H1 (cell line): Measurements from ENCODE around the gene MXD4. TPM values are rescaled to one million over a fixed set of nuclear protein-coding genes. Genes with fewer than 3 reads are reported as not detected.

Experiments
- E2F6 ChIP-seq: IDR thresholded peaks from 2 replicates; pipeline ENCODE4 v1.6.1; 2012; ENCODE audit warnings: inconsistent platforms
- EZH2 ChIP-seq: fragments of 200-600 bp; sonication (generic); IDR thresholded peaks from 2 replicates; pipeline ENCODE4 v1.7.1; 2012; ENCODE audit warnings: low read depth, mild to moderate bottlenecking, moderate library complexity, low read length, inconsistent platforms; ENCODE audit not compliant: severe bottlenecking
- NANOG ChIP-seq: IDR thresholded peaks from 2 replicates; pipeline ENCODE4 v1.6.1; 2011; ENCODE audit warnings: low read length, low read depth, mild to moderate bottlenecking, inconsistent platforms; ENCODE audit not compliant: insufficient read depth, poor library complexity, severe bottlenecking
- POU5F1 ChIP-seq: IDR thresholded peaks from 2 replicates; pipeline ENCODE4 v1.6.1; 2011; ENCODE audit warnings: low read depth, mild to moderate bottlenecking, low read length, moderate library complexity
- RAD21 ChIP-seq, 2 experiments: IDR thresholded peaks in 1 of 2; conservative IDR thresholded peaks in 1 of 2; 2 replicates each; pipeline ENCODE4 v1.6.1; 2011; ENCODE audit warnings: low read depth in 2 of 2, low read length in 2 of 2, improper control_type of control experiment in 1 of 2, inconsistent platforms in 1 of 2, mild to moderate bottlenecking in 1 of 2, moderate library complexity in 1 of 2
- SIRT6 ChIP-seq: IDR thresholded peaks from one replicate; pipeline ENCODE4 v1.7.1; 2012; ENCODE audit warnings: low read length, inconsistent platforms
- polyA plus RNA-seq, 7 experiments: library from polyadenylated mRNA; depleted of rRNA in 3 of 7; stranded (reverse) in 5 of 7; unstranded in 2 of 7; fragments of >200 nt in 5 of 7; fragments of 200-250 nt in 2 of 7; gene quantifications; 1 replicate in 5 of 7; 2 replicates in 1 of 7; 4 replicates in 1 of 7; pipeline versions ENCODE4 v1.2.1 to v1.2.3, GENCODE V29; 2011 to 2013; ENCODE audit warnings: missing spikeins in 2 of 7, mixed read lengths in 2 of 7
- total RNA-seq: library from RNA; stranded (reverse); fragmentation: NEBNext Ultra II Directional; extraction: Animal tissue kit (Norgen Biotek cat#: 25700); gene quantifications from 2 replicates; pipeline ENCODE4 v1.2.1, GENCODE V29; 2021
- TF ChIP-seq, protein P1 (sequence below): fragments of 300-600 bp; sonication (generic); IDR thresholded peaks from 2 replicates; pipeline ENCODE4 v1.7.1; 2012; ENCODE audit warnings: low read length, moderate library complexity, mild to moderate bottlenecking, inconsistent platforms; ENCODE audit not compliant: insufficient replicate concordance

The MXD4 gene
- total and polyA plus RNA-seq, 2 of the 8 experiments (the other 6 are each of a cell fraction or from before 2014, with no cell fraction given), result 18.0 to 20.8 TPM

GRCh38 chr4:2284161-2284933, 22.4 kb upstream of the MXD4 start (continued):
- TF ChIP-seq, protein P1, sequence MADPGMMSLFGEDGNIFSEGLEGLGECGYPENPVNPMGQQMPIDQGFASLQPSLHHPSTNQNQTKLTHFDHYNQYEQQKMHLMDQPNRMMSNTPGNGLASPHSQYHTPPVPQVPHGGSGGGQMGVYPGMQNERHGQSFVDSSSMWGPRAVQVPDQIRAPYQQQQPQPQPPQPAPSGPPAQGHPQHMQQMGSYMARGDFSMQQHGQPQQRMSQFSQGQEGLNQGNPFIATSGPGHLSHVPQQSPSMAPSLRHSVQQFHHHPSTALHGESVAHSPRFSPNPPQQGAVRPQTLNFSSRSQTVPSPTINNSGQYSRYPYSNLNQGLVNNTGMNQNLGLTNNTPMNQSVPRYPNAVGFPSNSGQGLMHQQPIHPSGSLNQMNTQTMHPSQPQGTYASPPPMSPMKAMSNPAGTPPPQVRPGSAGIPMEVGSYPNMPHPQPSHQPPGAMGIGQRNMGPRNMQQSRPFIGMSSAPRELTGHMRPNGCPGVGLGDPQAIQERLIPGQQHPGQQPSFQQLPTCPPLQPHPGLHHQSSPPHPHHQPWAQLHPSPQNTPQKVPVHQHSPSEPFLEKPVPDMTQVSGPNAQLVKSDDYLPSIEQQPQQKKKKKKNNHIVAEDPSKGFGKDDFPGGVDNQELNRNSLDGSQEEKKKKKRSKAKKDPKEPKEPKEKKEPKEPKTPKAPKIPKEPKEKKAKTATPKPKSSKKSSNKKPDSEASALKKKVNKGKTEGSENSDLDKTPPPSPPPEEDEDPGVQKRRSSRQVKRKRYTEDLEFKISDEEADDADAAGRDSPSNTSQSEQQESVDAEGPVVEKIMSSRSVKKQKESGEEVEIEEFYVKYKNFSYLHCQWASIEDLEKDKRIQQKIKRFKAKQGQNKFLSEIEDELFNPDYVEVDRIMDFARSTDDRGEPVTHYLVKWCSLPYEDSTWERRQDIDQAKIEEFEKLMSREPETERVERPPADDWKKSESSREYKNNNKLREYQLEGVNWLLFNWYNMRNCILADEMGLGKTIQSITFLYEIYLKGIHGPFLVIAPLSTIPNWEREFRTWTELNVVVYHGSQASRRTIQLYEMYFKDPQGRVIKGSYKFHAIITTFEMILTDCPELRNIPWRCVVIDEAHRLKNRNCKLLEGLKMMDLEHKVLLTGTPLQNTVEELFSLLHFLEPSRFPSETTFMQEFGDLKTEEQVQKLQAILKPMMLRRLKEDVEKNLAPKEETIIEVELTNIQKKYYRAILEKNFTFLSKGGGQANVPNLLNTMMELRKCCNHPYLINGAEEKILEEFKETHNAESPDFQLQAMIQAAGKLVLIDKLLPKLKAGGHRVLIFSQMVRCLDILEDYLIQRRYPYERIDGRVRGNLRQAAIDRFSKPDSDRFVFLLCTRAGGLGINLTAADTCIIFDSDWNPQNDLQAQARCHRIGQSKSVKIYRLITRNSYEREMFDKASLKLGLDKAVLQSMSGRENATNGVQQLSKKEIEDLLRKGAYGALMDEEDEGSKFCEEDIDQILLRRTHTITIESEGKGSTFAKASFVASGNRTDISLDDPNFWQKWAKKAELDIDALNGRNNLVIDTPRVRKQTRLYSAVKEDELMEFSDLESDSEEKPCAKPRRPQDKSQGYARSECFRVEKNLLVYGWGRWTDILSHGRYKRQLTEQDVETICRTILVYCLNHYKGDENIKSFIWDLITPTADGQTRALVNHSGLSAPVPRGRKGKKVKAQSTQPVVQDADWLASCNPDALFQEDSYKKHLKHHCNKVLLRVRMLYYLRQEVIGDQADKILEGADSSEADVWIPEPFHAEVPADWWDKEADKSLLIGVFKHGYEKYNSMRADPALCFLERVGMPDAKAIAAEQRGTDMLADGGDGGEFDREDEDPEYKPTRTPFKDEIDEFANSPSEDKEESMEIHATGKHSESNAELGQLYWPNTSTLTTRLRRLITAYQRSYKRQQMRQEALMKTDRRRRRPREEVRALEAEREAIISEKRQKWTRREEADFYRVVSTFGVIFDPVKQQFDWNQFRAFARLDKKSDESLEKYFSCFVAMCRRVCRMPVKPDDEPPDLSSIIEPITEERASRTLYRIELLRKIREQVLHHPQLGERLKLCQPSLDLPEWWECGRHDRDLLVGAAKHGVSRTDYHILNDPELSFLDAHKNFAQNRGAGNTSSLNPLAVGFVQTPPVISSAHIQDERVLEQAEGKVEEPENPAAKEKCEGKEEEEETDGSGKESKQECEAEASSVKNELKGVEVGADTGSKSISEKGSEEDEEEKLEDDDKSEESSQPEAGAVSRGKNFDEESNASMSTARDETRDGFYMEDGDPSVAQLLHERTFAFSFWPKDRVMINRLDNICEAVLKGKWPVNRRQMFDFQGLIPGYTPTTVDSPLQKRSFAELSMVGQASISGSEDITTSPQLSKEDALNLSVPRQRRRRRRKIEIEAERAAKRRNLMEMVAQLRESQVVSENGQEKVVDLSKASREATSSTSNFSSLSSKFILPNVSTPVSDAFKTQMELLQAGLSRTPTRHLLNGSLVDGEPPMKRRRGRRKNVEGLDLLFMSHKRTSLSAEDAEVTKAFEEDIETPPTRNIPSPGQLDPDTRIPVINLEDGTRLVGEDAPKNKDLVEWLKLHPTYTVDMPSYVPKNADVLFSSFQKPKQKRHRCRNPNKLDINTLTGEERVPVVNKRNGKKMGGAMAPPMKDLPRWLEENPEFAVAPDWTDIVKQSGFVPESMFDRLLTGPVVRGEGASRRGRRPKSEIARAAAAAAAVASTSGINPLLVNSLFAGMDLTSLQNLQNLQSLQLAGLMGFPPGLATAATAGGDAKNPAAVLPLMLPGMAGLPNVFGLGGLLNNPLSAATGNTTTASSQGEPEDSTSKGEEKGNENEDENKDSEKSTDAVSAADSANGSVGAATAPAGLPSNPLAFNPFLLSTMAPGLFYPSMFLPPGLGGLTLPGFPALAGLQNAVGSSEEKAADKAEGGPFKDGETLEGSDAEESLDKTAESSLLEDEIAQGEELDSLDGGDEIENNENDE, result no peak
- TF ChIP-seq RAD21 (IDR thresholded peaks at IDR 0.05 in 1 of 2, conservative IDR thresholded peaks at IDR 0.05 in 1 of 2; ENCODE audit: low read depth in 2 of 2, low read length in 2 of 2), result no peak
- no peak for TF ChIP-seq POU5F1
- TF ChIP-seq SIRT6, result no peak
- TF ChIP-seq EZH2, result no peak
- TF ChIP-seq E2F6, result no peak
- no peak for TF ChIP-seq NANOG
